Measurements from ENCODE around the gene MISP.

DNA sequence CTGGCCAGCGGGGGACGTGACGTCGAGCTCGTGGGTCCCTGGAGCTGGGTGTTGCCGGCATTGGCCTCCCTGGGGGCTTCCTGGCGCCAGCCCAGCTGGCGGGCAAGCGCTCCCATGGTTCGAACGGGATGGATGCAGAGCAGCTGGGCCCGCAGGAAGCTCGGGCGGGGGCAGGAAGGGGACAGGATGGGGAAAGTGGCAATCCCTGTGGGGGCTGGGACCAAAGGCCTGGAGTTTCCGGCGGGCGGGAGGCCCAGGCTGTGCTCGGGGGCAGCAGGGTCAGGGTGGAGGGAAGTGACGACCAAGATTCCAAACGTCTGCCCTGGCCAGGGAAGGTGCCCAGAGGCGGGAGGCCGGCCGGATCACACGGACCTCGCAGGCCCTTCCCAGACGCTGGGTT lies 22.9 kb upstream of the MISP start:
- no peak for TF ChIP-seq EZH2 (IDR thresholded peaks at IDR 0.05; ENCODE audit: borderline replicate concordance, low read depth, low read length, severe bottlenecking)
- TF ChIP-seq CTCF (IDR thresholded peaks at IDR 0.05; ENCODE audit: borderline replicate concordance, extremely low read depth, low read length, poor library complexity, severe bottlenecking) = no peak

Measured in DND-41 (cell line).